HUDEP-2 (cell line): ENCODE results near the gene SUDS3.
A peak's percentile ranks its signal among the peaks of the same experiment; 100 is the strongest.
"Not testable (repeated sequence)": the region's sequence is repeated elsewhere in the genome, so short reads cannot be mapped to it uniquely, and the experiment has no call there.

ENCODE experiments used
- DNase-seq, 76 experiments: peaks; one replicate each; lab custom pipeline; 2025; ENCODE audit not compliant: unreplicated experiment in 76 of 76; lab: John Stamatoyannopoulos, UW

The SUDS3 gene

DNA sequence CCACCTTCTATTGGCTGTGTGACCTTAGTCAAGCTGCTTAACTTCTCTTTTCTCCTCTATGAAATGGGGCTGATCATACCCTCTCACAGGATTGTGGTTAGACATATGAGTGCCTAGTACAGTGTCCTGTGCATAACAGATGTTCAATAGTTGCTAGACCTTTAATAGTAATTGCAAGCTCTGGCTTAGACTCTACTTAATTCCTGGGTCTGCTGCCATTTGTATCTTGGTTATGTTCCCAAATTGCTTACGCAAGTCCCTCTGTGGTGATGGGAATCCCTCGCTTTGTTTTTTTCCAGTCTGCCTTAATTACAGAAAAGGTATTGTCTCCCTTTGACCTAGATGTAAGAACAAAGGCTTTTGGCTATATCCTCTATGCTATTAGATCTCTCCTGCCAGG is 15.1 kb downstream of the SUDS3 start:
- no peak for DNase-seq

DNA sequence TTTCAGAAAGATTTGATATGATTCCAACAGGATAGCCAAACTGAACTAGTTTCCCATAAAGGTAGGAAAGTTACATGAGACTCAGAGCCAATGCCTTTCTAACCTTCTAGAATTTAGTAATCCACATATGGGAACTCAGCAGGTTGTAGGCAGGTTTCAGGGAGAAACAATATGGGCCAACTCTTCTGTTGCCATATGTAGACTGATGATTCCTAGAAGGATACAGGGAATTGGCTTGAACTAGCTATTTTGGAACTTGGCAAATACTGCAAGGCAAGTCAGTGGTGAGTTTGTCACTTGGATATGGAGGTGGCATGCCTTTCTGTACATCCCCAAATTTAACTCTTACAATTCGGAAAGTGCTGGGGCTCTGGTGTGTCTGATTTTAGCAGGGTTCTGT is 15.5 kb downstream of the SUDS3 start:
- no peak for DNase-seq

- DNase-seq = no peak
These were observed 21.5 kb downstream of the SUDS3 start for GRCh38 chr12:118397708-118398440.

DNA sequence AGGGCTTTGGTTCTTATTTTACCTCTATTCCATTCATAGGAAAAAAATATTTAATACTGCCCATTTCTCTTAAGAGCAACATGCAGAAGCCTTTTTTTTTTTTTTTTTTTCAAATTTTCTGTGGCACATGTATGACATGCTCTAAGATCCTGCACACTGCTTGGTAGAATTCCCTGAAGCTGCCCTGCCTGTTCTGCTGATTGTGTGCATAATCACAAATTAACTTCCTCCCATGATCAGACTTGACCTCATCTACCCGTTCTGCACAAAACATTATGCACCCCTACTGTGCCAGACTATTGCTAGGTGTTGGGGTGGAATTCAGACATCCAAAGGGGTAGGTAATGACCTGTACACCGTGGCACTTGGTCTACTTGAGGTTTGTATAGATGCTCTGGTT is 22.2 kb downstream of the SUDS3 start:
- DNase-seq = no peak

DNA sequence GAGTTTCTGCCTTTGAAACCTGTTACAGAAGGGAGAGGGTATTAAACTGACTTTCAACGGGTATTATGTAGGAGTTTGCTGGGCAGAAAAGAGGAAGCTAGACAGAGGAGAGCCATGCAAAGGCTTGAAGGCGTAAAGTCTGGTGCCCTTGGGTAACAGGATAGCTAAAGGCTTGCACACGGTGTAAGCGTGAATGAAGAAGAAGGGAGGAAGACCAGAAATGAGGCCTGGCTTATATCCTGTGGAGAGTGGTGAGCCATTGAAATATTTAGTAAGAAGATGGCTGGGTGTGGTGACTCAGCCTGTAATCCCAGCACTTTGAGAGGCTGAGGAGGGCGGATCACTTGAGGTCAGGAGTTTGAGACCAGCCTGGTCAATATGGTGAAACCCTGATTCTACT is 22.6 kb downstream of the SUDS3 start:
- no peak for DNase-seq

- no peak for DNase-seq
These were observed 25.9 kb downstream of the SUDS3 start for GRCh38 chr12:118402251-118402650.

- DNase-seq = peak in 55 of 76 experiments; percentile 1 to 59 (median 28)
These were observed 28.6 kb downstream of the SUDS3 start for GRCh38 chr12:118404876-118405521.

- not testable (repeated sequence) for DNase-seq
These were observed 31.9 kb downstream of the SUDS3 start for GRCh38 chr12:118408241-118408640.

DNA sequence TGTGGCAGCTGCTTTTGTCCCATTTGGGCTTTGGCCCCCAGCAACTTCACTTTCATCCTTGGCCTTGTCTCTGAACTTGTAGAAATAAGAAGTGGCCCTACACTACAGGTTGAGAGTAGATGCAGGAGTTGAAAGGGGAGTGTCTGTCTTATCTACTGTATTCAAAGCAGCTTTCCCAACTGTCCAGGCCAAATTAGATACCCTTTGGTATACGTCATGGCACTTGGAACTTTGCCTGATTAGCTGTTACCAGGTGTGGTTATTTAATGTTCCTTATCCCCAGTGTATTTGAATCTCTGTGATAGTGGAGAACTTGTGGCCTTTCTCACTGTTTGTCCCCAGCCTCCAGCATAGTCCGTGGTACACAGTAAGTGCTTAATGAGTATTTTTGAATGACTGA is 33.5 kb downstream of the SUDS3 start:
- DNase-seq = peak in 63 of 76 experiments; percentile 2 to 80 (median 27)

DNA sequence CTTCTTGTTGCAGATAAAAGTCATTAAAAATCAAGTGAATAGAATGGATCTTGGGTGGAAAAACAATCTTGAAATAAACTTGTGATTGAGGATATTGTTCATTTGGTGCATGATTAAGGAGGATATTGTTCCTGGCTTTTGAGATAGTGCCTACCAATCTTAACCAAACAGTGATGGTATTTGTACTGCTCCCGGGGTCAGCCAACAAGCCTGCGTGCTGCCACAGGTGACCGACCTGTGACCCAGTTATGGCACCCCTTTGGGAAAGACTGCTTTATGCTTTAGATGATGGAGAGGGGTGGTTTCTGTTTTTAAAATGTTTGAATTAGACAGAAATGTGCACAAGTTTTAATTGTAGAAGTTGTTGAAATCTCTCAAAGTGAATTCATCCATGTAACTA is 41.6 kb downstream of the SUDS3 start:
- no peak for DNase-seq

- no peak for DNase-seq
These were observed 42.2 kb downstream of the SUDS3 start for GRCh38 chr12:118418385-118419057.

DNA sequence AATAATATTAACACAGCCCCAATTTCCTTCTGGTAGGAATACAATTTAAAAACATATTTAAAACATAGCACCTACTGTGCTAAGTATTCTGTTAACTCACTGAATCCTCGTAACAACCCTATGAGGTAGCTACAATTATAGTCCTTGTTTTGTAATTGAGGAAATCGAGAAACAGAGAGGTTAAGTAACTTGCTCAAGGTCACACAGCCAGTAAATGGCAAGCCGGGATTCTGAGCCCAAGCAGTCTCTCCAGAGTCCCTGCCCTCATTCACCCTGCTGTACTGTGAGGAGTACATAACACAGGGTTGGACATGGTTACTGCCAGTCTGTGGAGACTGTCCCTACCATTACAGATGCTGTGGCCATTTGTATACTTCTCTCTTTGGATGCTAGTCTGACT is 44.3 kb downstream of the SUDS3 start:
- DNase-seq = no peak

- DNase-seq = no peak
These were observed 48.5 kb downstream of the SUDS3 start for GRCh38 chr12:118424884-118425283.

GRCh38 chr12:118425364-118425763 is 49.0 kb downstream of the SUDS3 start:
- DNase-seq = no peak

- no peak for DNase-seq
These were observed 51.5 kb downstream of the SUDS3 start for GRCh38 chr12:118427819-118428218.

DNA sequence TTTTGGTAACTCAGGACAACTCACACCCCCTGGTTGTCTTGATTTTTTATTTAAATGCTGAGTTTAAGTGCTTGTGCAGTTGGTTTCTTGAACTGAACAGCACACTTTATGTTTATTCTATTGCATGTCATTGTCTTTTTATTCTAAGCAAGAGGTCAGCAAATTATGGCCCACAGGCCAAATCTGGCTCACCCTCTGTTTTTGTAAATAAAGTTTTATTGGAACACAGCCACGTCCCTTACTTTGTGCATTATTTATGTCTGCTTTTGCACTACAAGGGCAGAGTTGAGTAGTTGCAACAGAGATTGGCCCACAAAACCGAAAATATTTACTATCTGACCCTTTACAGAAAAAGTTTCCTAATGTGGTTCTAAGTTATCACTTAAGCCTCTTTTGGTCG is 52.3 kb downstream of the SUDS3 start:
- no peak for DNase-seq

- DNase-seq = no peak
These were observed 53.5 kb downstream of the SUDS3 start for GRCh38 chr12:118429688-118430383.

GRCh38 chr12:118430516-118430915 is 54.2 kb downstream of the SUDS3 start:
- DNase-seq = no peak

GRCh38 chr12:118432812-118433545 is 56.6 kb downstream of the SUDS3 start:
- DNase-seq = no peak

- peak in 9 of 76 experiments; percentile 1 to 24 (median 8) for DNase-seq
These were observed 59.8 kb downstream of the SUDS3 start for GRCh38 chr12:118436002-118436730.
